ENCODE results near the gene RTN4RL1.

Gene RTN4RL1

DNA sequence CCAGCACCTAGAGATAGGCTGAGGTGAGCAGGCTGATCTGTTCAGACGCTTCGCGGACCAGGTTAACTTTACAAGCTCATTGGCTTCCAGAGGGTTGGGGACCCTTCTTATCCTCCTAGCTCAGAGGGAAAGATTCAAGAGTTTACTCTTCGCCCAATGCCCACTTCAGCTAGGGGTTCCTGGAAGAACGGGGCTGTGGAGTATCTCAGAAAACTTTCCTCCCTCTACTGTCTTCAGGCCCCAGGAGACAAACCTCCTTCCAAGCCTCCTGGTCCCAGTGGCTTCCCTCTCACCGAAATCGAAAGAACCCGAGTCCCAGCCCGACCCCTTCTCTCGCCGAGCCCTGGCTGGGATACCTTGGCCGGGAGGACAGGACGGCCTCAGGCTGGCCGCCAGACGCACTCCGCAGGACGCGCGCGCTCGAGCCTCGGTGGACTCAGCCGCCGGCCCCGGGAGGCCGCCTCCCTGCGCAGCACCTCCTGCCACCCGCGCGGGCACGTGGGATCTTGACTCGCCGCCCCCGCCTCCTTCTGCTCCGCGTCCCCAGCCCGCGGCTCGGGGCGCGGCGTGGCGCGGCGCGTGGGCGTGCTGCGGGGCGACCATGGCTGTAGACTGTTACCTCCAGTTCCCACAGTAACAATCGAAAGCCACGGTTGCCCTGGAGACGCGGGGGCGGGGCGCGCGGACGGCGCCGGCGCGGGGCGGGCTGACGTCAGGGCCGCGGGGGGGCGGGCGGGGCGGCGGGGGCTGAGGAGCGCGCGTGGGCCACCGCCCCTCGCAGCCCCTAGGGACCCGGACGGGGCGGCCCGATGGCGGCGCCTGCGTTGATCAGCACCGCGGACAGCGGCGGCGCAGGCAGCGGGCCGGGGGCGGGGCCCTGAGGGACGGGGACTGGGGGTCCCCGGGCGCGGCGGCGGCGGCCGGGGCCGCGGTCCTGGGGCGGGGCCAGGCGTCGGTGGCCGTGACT lies 24.5 kb upstream of the RTN4RL1 start:
- TF ChIP-seq CTCF (conservative IDR thresholded peaks at IDR 0.05): no peak
- peak overlapping the region; percentile 78 for H3K27ac ChIP-seq

DNA sequence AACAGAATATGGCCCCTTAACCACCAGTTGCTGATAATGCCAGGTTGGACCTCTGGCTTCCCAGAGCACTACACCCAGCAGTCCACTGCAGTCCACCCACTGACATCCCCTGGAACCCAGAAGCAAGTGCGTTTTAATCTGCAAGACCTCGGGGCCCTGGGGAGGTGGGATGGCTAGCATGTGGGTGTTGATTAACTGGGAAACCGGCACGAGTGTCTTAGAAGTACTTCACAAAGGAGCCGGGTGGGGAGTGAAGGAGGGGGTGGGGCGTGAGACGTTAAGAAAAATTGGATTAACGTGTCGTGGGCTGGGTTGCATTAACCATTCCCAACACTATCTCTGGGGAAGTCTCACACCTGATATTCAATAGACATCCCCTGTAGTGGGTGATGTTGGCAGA lies 23.7 kb upstream of the RTN4RL1 start:
- H3K27ac ChIP-seq: peak overlapping the region; percentile 78
- no peak for TF ChIP-seq CTCF (conservative IDR thresholded peaks at IDR 0.05)

- TF ChIP-seq CTCF (conservative IDR thresholded peaks at IDR 0.05): no peak
- H3K27ac ChIP-seq: no peak overlapping the region
Observed at GRCh38 chr17:2047590-2047989, 22.5 kb upstream of the RTN4RL1 start.

- no peak overlapping the region for H3K27ac ChIP-seq
- no peak for TF ChIP-seq CTCF (conservative IDR thresholded peaks at IDR 0.05)
Observed at GRCh38 chr17:2044263-2044894, 19.2 kb upstream of the RTN4RL1 start.

- H3K27ac ChIP-seq: no peak overlapping the region; the same call in 1 of the 2 replicates
- TF ChIP-seq CTCF (conservative IDR thresholded peaks at IDR 0.05): no peak
Observed at GRCh38 chr17:2043785-2044184, 18.7 kb upstream of the RTN4RL1 start.

GRCh38 chr17:2042933-2043332 lies 17.8 kb upstream of the RTN4RL1 start:
- peak overlapping the region; percentile 94 for H3K27ac ChIP-seq
- TF ChIP-seq CTCF (conservative IDR thresholded peaks at IDR 0.05): no peak

DNA sequence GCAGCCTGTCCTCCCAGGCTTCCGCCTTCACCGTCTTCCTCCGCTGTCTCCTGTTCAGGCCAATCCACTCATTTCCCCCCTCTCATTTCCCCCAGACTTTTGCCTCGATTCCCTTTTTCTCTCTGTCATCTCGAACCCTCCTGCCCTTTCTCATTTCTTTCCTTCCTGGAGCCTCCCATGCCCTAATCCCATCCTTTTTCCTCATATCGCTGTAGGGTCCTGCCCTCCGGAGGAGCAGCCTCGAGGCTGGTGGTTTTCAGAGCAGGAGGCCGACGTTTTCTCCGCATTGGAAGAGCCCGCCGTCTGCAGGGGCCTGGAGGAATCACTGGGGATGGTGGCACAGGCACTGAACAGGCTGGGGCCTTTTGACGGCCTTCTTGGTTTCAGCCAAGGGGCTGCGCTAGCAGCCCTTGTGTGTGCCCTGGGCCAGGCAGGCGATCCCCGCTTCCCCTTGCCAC lies 17.3 kb upstream of the RTN4RL1 start:
- peak overlapping the region; percentile 94 for H3K27ac ChIP-seq

More for the DNA sequence above, 17.3 kb upstream of the RTN4RL1 start:
- no peak; the same call in 1 of the 2 replicates for TF ChIP-seq CTCF (conservative IDR thresholded peaks at IDR 0.05)

Measured in VCaP (cell line).